ENCODE data around the gene TPGS2. TPM values are rescaled to one million over a fixed set of nuclear protein-coding genes. Genes with fewer than 3 reads are reported as not detected.

Gene TPGS2, protein sequence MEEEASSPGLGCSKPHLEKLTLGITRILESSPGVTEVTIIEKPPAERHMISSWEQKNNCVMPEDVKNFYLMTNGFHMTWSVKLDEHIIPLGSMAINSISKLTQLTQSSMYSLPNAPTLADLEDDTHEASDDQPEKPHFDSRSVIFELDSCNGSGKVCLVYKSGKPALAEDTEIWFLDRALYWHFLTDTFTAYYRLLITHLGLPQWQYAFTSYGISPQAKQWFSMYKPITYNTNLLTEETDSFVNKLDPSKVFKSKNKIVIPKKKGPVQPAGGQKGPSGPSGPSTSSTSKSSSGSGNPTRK
- total RNA-seq (2021; ENCODE audit: unreplicated experiment) (93.3 TPM), Bru-seq, nascent RNA (percentile 71 among the genes with signal in this experiment), BruChase-seq, experiment 1, labeled RNA remaining after a 6-hour chase (percentile 67 among the genes with signal in this experiment), BruChase-seq, experiment 2, labeled RNA remaining after a 2-hour chase (percentile 74 among the genes with signal in this experiment)
- 98.1 and 124 TPM in 2 replicates for polyA plus RNA-seq (2012)
- long read RNA-seq, full-length matches to known transcripts, result 142 of 166 reads
- long read RNA-seq, partial matches to known transcripts, result 6 of 166 reads
- long read RNA-seq, other reads (novel, unspliced or antisense), result 18 of 166 reads

DNA sequence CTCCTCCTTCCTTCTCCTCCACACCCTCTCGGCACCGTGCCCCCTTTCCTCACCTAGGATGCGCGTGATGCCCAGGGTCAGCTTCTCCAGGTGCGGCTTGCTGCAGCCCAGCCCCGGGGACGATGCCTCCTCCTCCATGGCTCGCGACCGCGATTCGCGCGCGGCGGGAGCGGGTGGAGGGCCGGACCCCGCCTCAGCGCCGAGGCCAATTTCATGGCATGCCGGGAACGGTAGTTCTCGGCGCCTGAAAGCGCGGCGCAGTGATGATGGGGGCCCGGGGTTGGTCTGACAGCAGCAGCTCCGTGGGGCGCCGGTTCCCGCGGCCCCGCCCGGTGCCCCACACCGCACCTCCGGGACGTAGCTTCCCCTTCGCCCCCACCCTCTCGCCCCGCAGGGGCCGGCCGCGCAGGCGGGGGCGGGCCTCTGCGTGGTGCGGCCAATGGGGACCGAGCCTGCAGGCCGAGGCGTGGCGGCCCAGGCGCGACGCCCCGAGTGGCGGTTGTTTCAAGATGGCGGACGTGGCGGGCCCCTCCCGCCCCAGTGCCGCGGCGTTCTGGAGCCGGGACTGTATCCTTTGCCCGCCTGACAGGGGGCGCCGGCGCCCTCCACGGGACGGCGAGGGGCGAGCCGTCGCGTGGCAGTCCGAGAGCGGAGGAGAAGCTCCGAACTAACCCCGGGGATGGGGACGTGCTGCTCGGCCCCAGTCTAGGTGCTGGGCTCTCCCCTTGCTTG lies at the start of gene TPGS2, which contains the start of gene KIAA1328:
Gene TPGS2 (minus strand): TSS at position 373 of the 732 bp plus-strand sequence. CDS start 235 bp downstream, at position 138.
Gene KIAA1328 (plus strand): TSS at position 498 of the 732 bp plus-strand sequence. CDS start 12 bp downstream, at position 510.
- BruUV-seq (replicated peaks), result no TSS peak
- TF ChIP-seq YY1 (IDR thresholded peaks at IDR 0.05; ENCODE audit: extremely low read depth, insufficient replicate concordance, low read depth, low read length), result peak; percentile 94
- TF ChIP-seq CEBPB (IDR thresholded peaks at IDR 0.05; ENCODE audit: low read depth), result no peak
- TF ChIP-seq, protein P1, sequence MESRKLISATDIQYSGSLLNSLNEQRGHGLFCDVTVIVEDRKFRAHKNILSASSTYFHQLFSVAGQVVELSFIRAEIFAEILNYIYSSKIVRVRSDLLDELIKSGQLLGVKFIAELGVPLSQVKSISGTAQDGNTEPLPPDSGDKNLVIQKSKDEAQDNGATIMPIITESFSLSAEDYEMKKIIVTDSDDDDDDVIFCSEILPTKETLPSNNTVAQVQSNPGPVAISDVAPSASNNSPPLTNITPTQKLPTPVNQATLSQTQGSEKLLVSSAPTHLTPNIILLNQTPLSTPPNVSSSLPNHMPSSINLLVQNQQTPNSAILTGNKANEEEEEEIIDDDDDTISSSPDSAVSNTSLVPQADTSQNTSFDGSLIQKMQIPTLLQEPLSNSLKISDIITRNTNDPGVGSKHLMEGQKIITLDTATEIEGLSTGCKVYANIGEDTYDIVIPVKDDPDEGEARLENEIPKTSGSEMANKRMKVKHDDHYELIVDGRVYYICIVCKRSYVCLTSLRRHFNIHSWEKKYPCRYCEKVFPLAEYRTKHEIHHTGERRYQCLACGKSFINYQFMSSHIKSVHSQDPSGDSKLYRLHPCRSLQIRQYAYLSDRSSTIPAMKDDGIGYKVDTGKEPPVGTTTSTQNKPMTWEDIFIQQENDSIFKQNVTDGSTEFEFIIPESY (IDR thresholded peaks at IDR 0.05; ENCODE audit: extremely low read depth, insufficient replicate concordance, low read length), result no peak
- TF ChIP-seq, protein P2, sequence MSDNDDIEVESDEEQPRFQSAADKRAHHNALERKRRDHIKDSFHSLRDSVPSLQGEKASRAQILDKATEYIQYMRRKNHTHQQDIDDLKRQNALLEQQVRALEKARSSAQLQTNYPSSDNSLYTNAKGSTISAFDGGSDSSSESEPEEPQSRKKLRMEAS (IDR thresholded peaks at IDR 0.05), result peak; percentile 86
- TF ChIP-seq, protein P3, sequence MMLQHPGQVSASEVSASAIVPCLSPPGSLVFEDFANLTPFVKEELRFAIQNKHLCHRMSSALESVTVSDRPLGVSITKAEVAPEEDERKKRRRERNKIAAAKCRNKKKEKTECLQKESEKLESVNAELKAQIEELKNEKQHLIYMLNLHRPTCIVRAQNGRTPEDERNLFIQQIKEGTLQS (IDR thresholded peaks at IDR 0.05), result no peak
- TF ChIP-seq CBX3 (IDR thresholded peaks at IDR 0.05; ENCODE audit: low read depth), result no peak; the same call in 1 of the 2 replicates
- no peak for TF ChIP-seq SRF (IDR thresholded peaks at IDR 0.05; ENCODE audit: low read depth)
- no peak for TF ChIP-seq EZH2phosphoT487 (IDR thresholded peaks at IDR 0.05; ENCODE audit: borderline replicate concordance)
- TF ChIP-seq ZFX (IDR thresholded peaks at IDR 0.05), result peak; percentile 34
- TF ChIP-seq POLR2AphosphoS5 (IDR thresholded peaks at IDR 0.05; ENCODE audit: low read depth, low read length), result peak; percentile 46; the same call in 1 of the 2 replicates
- no peak for TF ChIP-seq ZNF274 (IDR thresholded peaks at IDR 0.05; ENCODE audit: low read depth, low read length)
- peak; percentile 28; the same call in 1 of the 2 replicates for TF ChIP-seq SIN3A (IDR thresholded peaks at IDR 0.05; ENCODE audit: low read depth)
- TF ChIP-seq TCF7L2 (IDR thresholded peaks at IDR 0.05; ENCODE audit: borderline replicate concordance, extremely low read depth, insufficient read depth, insufficient read length), result no peak
- TF ChIP-seq ELF1 (IDR thresholded peaks at IDR 0.05; ENCODE audit: borderline replicate concordance, low read depth), result no peak
- TF ChIP-seq FOSL1 (IDR thresholded peaks at IDR 0.05; ENCODE audit: low read depth), result no peak
- no peak for TF ChIP-seq JUND (IDR thresholded peaks at IDR 0.05)
- TF ChIP-seq RAD21 (IDR thresholded peaks at IDR 0.05; ENCODE audit: low read depth), result peak; percentile 36; the same call in 1 of the 2 replicates
- TF ChIP-seq EGR1 (IDR thresholded peaks at IDR 0.05; ENCODE audit: low read depth), result peak; percentile 66
- TF ChIP-seq, protein P4, sequence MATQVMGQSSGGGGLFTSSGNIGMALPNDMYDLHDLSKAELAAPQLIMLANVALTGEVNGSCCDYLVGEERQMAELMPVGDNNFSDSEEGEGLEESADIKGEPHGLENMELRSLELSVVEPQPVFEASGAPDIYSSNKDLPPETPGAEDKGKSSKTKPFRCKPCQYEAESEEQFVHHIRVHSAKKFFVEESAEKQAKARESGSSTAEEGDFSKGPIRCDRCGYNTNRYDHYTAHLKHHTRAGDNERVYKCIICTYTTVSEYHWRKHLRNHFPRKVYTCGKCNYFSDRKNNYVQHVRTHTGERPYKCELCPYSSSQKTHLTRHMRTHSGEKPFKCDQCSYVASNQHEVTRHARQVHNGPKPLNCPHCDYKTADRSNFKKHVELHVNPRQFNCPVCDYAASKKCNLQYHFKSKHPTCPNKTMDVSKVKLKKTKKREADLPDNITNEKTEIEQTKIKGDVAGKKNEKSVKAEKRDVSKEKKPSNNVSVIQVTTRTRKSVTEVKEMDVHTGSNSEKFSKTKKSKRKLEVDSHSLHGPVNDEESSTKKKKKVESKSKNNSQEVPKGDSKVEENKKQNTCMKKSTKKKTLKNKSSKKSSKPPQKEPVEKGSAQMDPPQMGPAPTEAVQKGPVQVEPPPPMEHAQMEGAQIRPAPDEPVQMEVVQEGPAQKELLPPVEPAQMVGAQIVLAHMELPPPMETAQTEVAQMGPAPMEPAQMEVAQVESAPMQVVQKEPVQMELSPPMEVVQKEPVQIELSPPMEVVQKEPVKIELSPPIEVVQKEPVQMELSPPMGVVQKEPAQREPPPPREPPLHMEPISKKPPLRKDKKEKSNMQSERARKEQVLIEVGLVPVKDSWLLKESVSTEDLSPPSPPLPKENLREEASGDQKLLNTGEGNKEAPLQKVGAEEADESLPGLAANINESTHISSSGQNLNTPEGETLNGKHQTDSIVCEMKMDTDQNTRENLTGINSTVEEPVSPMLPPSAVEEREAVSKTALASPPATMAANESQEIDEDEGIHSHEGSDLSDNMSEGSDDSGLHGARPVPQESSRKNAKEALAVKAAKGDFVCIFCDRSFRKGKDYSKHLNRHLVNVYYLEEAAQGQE (IDR thresholded peaks at IDR 0.05; ENCODE audit: low read depth), result no peak

More for the DNA sequence above, at the start of gene TPGS2, which contains the start of gene KIAA1328:
- ChIA-PET RAD21 (ENCODE audit: low non-redundant PET in 1 of 2, low total read pairs in 2 of 2, uncharacterized antibody in 2 of 2, unreplicated experiment in 2 of 2) (no interaction called here), POLR2A (no interaction called here), CTCF (interaction anchor here (0.6 to 0.8 kb wide), 2 partner anchors 29 to 136 kb away, joined by 3 read pairs; no protein-coding TSS in a partner anchor)
- H4K20me1 ChIP-seq (ENCODE audit: insufficient read depth), result no peaks in the 10 kb centered on the region
- H3K27ac ChIP-seq (ENCODE audit: low read depth, low read length), result peak within 1 kb of the TSS; percentile 86
- H3K4me2 ChIP-seq (ENCODE audit: low read length), result peak within 1 kb of the TSS; percentile 91
- DNase-seq (ENCODE audit: low read depth, low spot score), result peak; percentile 61
- no peaks in the 10 kb centered on the region for H3K9me3 ChIP-seq (ENCODE audit: control insufficient read depth in 1 of 2, insufficient read depth in 1 of 2, low read depth in 1 of 2, low read length in 2 of 2)
- peaks cover 8 to 15% of the 10 kb centered on the region in 2 experiments; a peak in 2 of 4 replicates for H3K4me1 ChIP-seq (ENCODE audit: control insufficient read depth in 1 of 2, insufficient read depth in 2 of 2, low read length in 2 of 2)
- peaks cover 39% of the 10 kb centered on the region for H3K79me2 ChIP-seq (ENCODE audit: insufficient read depth, low read length)
- H2AFZ ChIP-seq (ENCODE audit: low read depth, low read length, poor library complexity, severe bottlenecking), result peak within 1 kb of the TSS; percentile 73
- H3K4me3 ChIP-seq (replicated peaks in 1 of 2; ENCODE audit: low read depth in 1 of 2, low read length in 2 of 2), result peak within 1 kb of the TSS; percentile 66 to 98
- intact Hi-C loops (cut with micrococcal nuclease), result no loop called here
- H3K9ac ChIP-seq (ENCODE audit: low read length), result peak within 1 kb of the TSS; percentile 77
- no peaks in the 10 kb centered on the region for H3K36me3 ChIP-seq (ENCODE audit: control insufficient read depth in 1 of 2, insufficient read depth in 2 of 2, low read length in 2 of 2)
- no peaks in the 10 kb centered on the region for H3K9me2 ChIP-seq (ENCODE audit: insufficient read depth)
- no peaks in the 10 kb centered on the region for H3K27me3 ChIP-seq (ENCODE audit: insufficient read depth, low read length)
- peak; percentile 90 for ATAC-seq

All from HCT116 (cell line).